ENCODE results near the gene EFCAB7.

- TF ChIP-seq CTCF (conservative IDR thresholded peaks at IDR 0.05) (no peak), ZFX (IDR thresholded peaks at IDR 0.05) (no peak)
Observed at GRCh38 chr1:63559357-63559756, 36.0 kb downstream of the EFCAB7 start.

Data from C4-2B (cell line).